ENCODE measurements around the gene SLC12A1.
"Not testable (repeated sequence)": the region's sequence is repeated elsewhere in the genome, so short reads cannot be mapped to it uniquely, and the experiment has no call there.

Gene SLC12A1

GRCh38 chr15:48315041-48315440, 108.9 kb downstream of the SLC12A1 start:
- no peaks in the 10 kb centered on the region for H3K36me3 ChIP-seq (ENCODE audit: control insufficient read depth, insufficient read depth, low read length)
- H3K4me1 ChIP-seq (ENCODE audit: control insufficient read depth, insufficient read depth, low read length), result no peaks in the 10 kb centered on the region
- H3K4me3 ChIP-seq (ENCODE audit: low read length), result no peak overlapping the region
- H3K27me3 ChIP-seq (ENCODE audit: control insufficient read depth, insufficient read depth, low read length), result no peaks in the 10 kb centered on the region
- H3K9me3 ChIP-seq (ENCODE audit: control insufficient read depth, low read length), result no peaks in the 10 kb centered on the region
- H3K9ac ChIP-seq (ENCODE audit: low read length), result no peak overlapping the region

- Histone ChIP-seq H3K9ac (ENCODE audit: low read length) (no peak overlapping the region), H3K4me1 (ENCODE audit: control insufficient read depth, insufficient read depth, low read length) (peaks cover under 1% of the 10 kb centered on the region), H3K4me3 (ENCODE audit: low read length) (no peak overlapping the region), H3K9me3 (ENCODE audit: control insufficient read depth, low read length) (no peaks in the 10 kb centered on the region), H3K36me3 (ENCODE audit: control insufficient read depth, insufficient read depth, low read length) (no peaks in the 10 kb centered on the region), H3K27me3 (ENCODE audit: control insufficient read depth, insufficient read depth, low read length) (no peaks in the 10 kb centered on the region)
These were observed 111.1 kb downstream of the SLC12A1 start for GRCh38 chr15:48317221-48317620.

- Histone ChIP-seq H3K27me3 (ENCODE audit: control insufficient read depth, insufficient read depth, low read length) (no peaks in the 10 kb centered on the region), H3K4me3 (ENCODE audit: low read length) (no peak overlapping the region), H3K9me3 (ENCODE audit: control insufficient read depth, low read length) (no peaks in the 10 kb centered on the region), H3K36me3 (ENCODE audit: control insufficient read depth, insufficient read depth, low read length) (no peaks in the 10 kb centered on the region), H3K9ac (ENCODE audit: low read length) (no peak overlapping the region), H3K4me1 (ENCODE audit: control insufficient read depth, insufficient read depth, low read length) (peaks cover 6% of the 10 kb centered on the region)
These were observed 112.0 kb downstream of the SLC12A1 start for GRCh38 chr15:48318131-48318530.

- Histone ChIP-seq H3K4me3 (ENCODE audit: low read length) (no peak overlapping the region), H3K4me1 (ENCODE audit: control insufficient read depth, insufficient read depth, low read length) (peaks cover 6% of the 10 kb centered on the region), H3K36me3 (ENCODE audit: control insufficient read depth, insufficient read depth, low read length) (no peaks in the 10 kb centered on the region), H3K9ac (ENCODE audit: low read length) (no peak overlapping the region), H3K27me3 (ENCODE audit: control insufficient read depth, insufficient read depth, low read length) (no peaks in the 10 kb centered on the region), H3K9me3 (ENCODE audit: control insufficient read depth, low read length) (no peaks in the 10 kb centered on the region)
These were observed 117.2 kb downstream of the SLC12A1 start for GRCh38 chr15:48323294-48323693.

- H3K36me3 ChIP-seq (ENCODE audit: control insufficient read depth, insufficient read depth, low read length), result no peaks in the 10 kb centered on the region
These were observed 118.8 kb downstream of the SLC12A1 start for GRCh38 chr15:48324949-48325348.

GRCh38 chr15:48325400-48325799, 119.3 kb downstream of the SLC12A1 start:
- Histone ChIP-seq H3K9me3 (ENCODE audit: control insufficient read depth, low read length) (no peaks in the 10 kb centered on the region), H3K27me3 (ENCODE audit: control insufficient read depth, insufficient read depth, low read length) (no peaks in the 10 kb centered on the region), H3K36me3 (ENCODE audit: control insufficient read depth, insufficient read depth, low read length) (no peaks in the 10 kb centered on the region), H3K4me3 (ENCODE audit: low read length) (no peak overlapping the region), H3K9ac (ENCODE audit: low read length) (no peak overlapping the region), H3K4me1 (ENCODE audit: control insufficient read depth, insufficient read depth, low read length) (peaks cover 10% of the 10 kb centered on the region)

More at GRCh38 chr15:48324949-48325348, 118.8 kb downstream of the SLC12A1 start:
- Histone ChIP-seq H3K9me3 (ENCODE audit: control insufficient read depth, low read length) (no peaks in the 10 kb centered on the region), H3K9ac (ENCODE audit: low read length) (no peak overlapping the region), H3K27me3 (ENCODE audit: control insufficient read depth, insufficient read depth, low read length) (no peaks in the 10 kb centered on the region), H3K4me1 (ENCODE audit: control insufficient read depth, insufficient read depth, low read length) (peaks cover 6% of the 10 kb centered on the region), H3K4me3 (ENCODE audit: low read length) (no peak overlapping the region)

GRCh38 chr15:48326180-48326579, 120.1 kb downstream of the SLC12A1 start:
- H3K9ac ChIP-seq (ENCODE audit: low read length); H3K9me3 ChIP-seq (ENCODE audit: control insufficient read depth, low read length); H3K27me3 ChIP-seq (ENCODE audit: control insufficient read depth, insufficient read depth, low read length); H3K36me3 ChIP-seq (ENCODE audit: control insufficient read depth, insufficient read depth, low read length); H3K4me3 ChIP-seq (ENCODE audit: low read length): not testable (repeated sequence)
- H3K4me1 ChIP-seq (ENCODE audit: control insufficient read depth, insufficient read depth, low read length), result peaks cover 12% of the 10 kb centered on the region

- H3K4me3 ChIP-seq (ENCODE audit: low read length), result no peak overlapping the region
- H3K4me1 ChIP-seq (ENCODE audit: control insufficient read depth, insufficient read depth, low read length), result peaks cover 7% of the 10 kb centered on the region
- H3K9ac ChIP-seq (ENCODE audit: low read length), result peak overlapping the region; percentile 81
- no peaks in the 10 kb centered on the region for H3K36me3 ChIP-seq (ENCODE audit: control insufficient read depth, insufficient read depth, low read length)
- H3K27me3 ChIP-seq (ENCODE audit: control insufficient read depth, insufficient read depth, low read length), result no peaks in the 10 kb centered on the region
- H3K9me3 ChIP-seq (ENCODE audit: control insufficient read depth, low read length), result no peaks in the 10 kb centered on the region
These were observed 124.1 kb downstream of the SLC12A1 start for GRCh38 chr15:48330105-48330785.

- Histone ChIP-seq H3K36me3 (ENCODE audit: control insufficient read depth, insufficient read depth, low read length) (no peaks in the 10 kb centered on the region), H3K27me3 (ENCODE audit: control insufficient read depth, insufficient read depth, low read length) (no peaks in the 10 kb centered on the region), H3K4me3 (ENCODE audit: low read length) (peak within 1 kb of the TSS; percentile 88)
These were observed 125.0 kb downstream of the SLC12A1 start, which contains the start of gene DUT for GRCh38 chr15:48330855-48331795. Gene DUT (plus strand): TSS chr15:48331429. CDS start chr15:48331516, 87 bp downstream.

GRCh38 chr15:48331796-48332641, 125.9 kb downstream of the SLC12A1 start:
- no peaks in the 10 kb centered on the region for H3K27me3 ChIP-seq (ENCODE audit: control insufficient read depth, insufficient read depth, low read length)
- H3K36me3 ChIP-seq (ENCODE audit: control insufficient read depth, insufficient read depth, low read length), result no peaks in the 10 kb centered on the region
- H3K4me1 ChIP-seq (ENCODE audit: control insufficient read depth, insufficient read depth, low read length), result peaks cover 7% of the 10 kb centered on the region
- peak overlapping the region; percentile 88 for H3K4me3 ChIP-seq (ENCODE audit: low read length)
- peak overlapping the region; percentile 81 for H3K9ac ChIP-seq (ENCODE audit: low read length)
- no peaks in the 10 kb centered on the region for H3K9me3 ChIP-seq (ENCODE audit: control insufficient read depth, low read length)

More at GRCh38 chr15:48330855-48331795, 125.0 kb downstream of the SLC12A1 start, which contains the start of gene DUT:
- Histone ChIP-seq H3K4me1 (ENCODE audit: control insufficient read depth, insufficient read depth, low read length) (peaks cover 7% of the 10 kb centered on the region), H3K9me3 (ENCODE audit: control insufficient read depth, low read length) (no peaks in the 10 kb centered on the region), H3K9ac (ENCODE audit: low read length) (peak within 1 kb of the TSS; percentile 81)

- no peaks in the 10 kb centered on the region for H3K36me3 ChIP-seq (ENCODE audit: control insufficient read depth, insufficient read depth, low read length)
- no peaks in the 10 kb centered on the region for H3K27me3 ChIP-seq (ENCODE audit: control insufficient read depth, insufficient read depth, low read length)
- peaks cover 7% of the 10 kb centered on the region for H3K4me1 ChIP-seq (ENCODE audit: control insufficient read depth, insufficient read depth, low read length)
- no peak overlapping the region for H3K9ac ChIP-seq (ENCODE audit: low read length)
- no peaks in the 10 kb centered on the region for H3K9me3 ChIP-seq (ENCODE audit: control insufficient read depth, low read length)
- no peak overlapping the region for H3K4me3 ChIP-seq (ENCODE audit: low read length)
These were observed 126.5 kb downstream of the SLC12A1 start for GRCh38 chr15:48332642-48333034.

All from mucosa of stomach (tissue), 1 donor.